Activated T-helper 17 cell treated with anti-CD3 and anti-CD28 coated beads, Interleukin-2, amount 50 U/mL, for 72 hours (primary cell): Measurements from ENCODE around the gene DUSP14. TPM values are rescaled to one million over a fixed set of nuclear protein-coding genes. Genes with fewer than 3 reads are reported as not detected.
A peak's percentile ranks its signal among the peaks of the same experiment; 100 is the strongest.

Experiments
- ATAC-seq: fragments of 150-1000 bp; cut with Tn5 transposase; replicated peaks from 2 replicates; pipeline ENCODE4 v1.10.0; 2021; ENCODE audit warnings: mild to moderate bottlenecking, moderate library complexity
- H3K27ac Mint-ChIP-seq: one replicate; pipeline ENCODE4 v1.8.0; 2022; ENCODE audit warnings: mixed read lengths
- H3K27me3 Mint-ChIP-seq: one replicate; pipeline ENCODE4 v1.8.0; 2022; ENCODE audit warnings: mixed read lengths
- H3K36me3 Mint-ChIP-seq: one replicate; pipeline ENCODE4 v1.8.0; 2022; ENCODE audit warnings: low read depth, mild to moderate bottlenecking, mixed read lengths
- H3K4me1 Mint-ChIP-seq: one replicate; pipeline ENCODE4 v1.8.0; 2022; ENCODE audit warnings: mixed read lengths
- H3K4me3 Mint-ChIP-seq: one replicate; pipeline ENCODE4 v1.8.0; 2022; ENCODE audit warnings: mild to moderate bottlenecking, mixed read lengths
- H3K9me3 Mint-ChIP-seq: one replicate; pipeline ENCODE4 v1.8.0; 2022; ENCODE audit warnings: mixed read lengths
- total RNA-seq, 2 donors: library from RNA; stranded (reverse); gene quantifications; one replicate each; pipeline ENCODE4 v1.2.3, GENCODE V29; 2022

DUSP14 gene
- total RNA-seq, 2 donors from 2014 or later = 13.7 to 20.1 TPM

GRCh38 chr17:37545486-37545885 lies 55.8 kb downstream of the DUSP14 start:
- H3K4me3 Mint-ChIP-seq = no peak overlapping the region
- H3K9me3 Mint-ChIP-seq = no peaks in the 10 kb centered on the region
- H3K36me3 Mint-ChIP-seq = peaks cover 94% of the 10 kb centered on the region
- no peak overlapping the region for H3K27ac Mint-ChIP-seq
- no peak for ATAC-seq
- no peaks in the 10 kb centered on the region for H3K4me1 Mint-ChIP-seq
- no peaks in the 10 kb centered on the region for H3K27me3 Mint-ChIP-seq

GRCh38 chr17:37546302-37546701 lies 56.6 kb downstream of the DUSP14 start:
- peaks cover 94% of the 10 kb centered on the region for H3K36me3 Mint-ChIP-seq
- ATAC-seq = no peak
- H3K4me3 Mint-ChIP-seq = no peak overlapping the region
- H3K4me1 Mint-ChIP-seq = peaks cover 4% of the 10 kb centered on the region
- no peaks in the 10 kb centered on the region for H3K9me3 Mint-ChIP-seq
- no peaks in the 10 kb centered on the region for H3K27me3 Mint-ChIP-seq
- H3K27ac Mint-ChIP-seq = peak overlapping the region; percentile 7

- peak overlapping the region; percentile 70 for H3K27ac Mint-ChIP-seq
Observed at GRCh38 chr17:37547986-37548385, 58.3 kb downstream of the DUSP14 start.

GRCh38 chr17:37551788-37552187 lies 62.1 kb downstream of the DUSP14 start:
- peaks cover 25% of the 10 kb centered on the region for H3K4me1 Mint-ChIP-seq
- no peaks in the 10 kb centered on the region for H3K27me3 Mint-ChIP-seq
- no peaks in the 10 kb centered on the region for H3K9me3 Mint-ChIP-seq
- H3K4me3 Mint-ChIP-seq = no peak overlapping the region
- no peak for ATAC-seq
- peaks cover 89% of the 10 kb centered on the region for H3K36me3 Mint-ChIP-seq
- H3K27ac Mint-ChIP-seq = peak overlapping the region; percentile 81

More at GRCh38 chr17:37547986-37548385, 58.3 kb downstream of the DUSP14 start:
- H3K9me3 Mint-ChIP-seq = no peaks in the 10 kb centered on the region
- peaks cover 21% of the 10 kb centered on the region for H3K4me1 Mint-ChIP-seq
- peaks cover 94% of the 10 kb centered on the region for H3K36me3 Mint-ChIP-seq
- no peaks in the 10 kb centered on the region for H3K27me3 Mint-ChIP-seq
- no peak for ATAC-seq
- H3K4me3 Mint-ChIP-seq = no peak overlapping the region

- H3K27ac Mint-ChIP-seq = peak overlapping the region; percentile 81
Observed at GRCh38 chr17:37553401-37553966, 63.8 kb downstream of the DUSP14 start.

GRCh38 chr17:37555386-37555785 lies 65.7 kb downstream of the DUSP14 start:
- H3K36me3 Mint-ChIP-seq = peaks cover 91% of the 10 kb centered on the region
- H3K9me3 Mint-ChIP-seq = no peaks in the 10 kb centered on the region
- H3K27ac Mint-ChIP-seq = no peak overlapping the region
- no peak overlapping the region for H3K4me3 Mint-ChIP-seq
- no peaks in the 10 kb centered on the region for H3K27me3 Mint-ChIP-seq
- ATAC-seq = no peak
- peaks cover 25% of the 10 kb centered on the region for H3K4me1 Mint-ChIP-seq

More at GRCh38 chr17:37553401-37553966, 63.8 kb downstream of the DUSP14 start:
- peaks cover 25% of the 10 kb centered on the region for H3K4me1 Mint-ChIP-seq
- H3K4me3 Mint-ChIP-seq = no peak overlapping the region
- H3K9me3 Mint-ChIP-seq = no peaks in the 10 kb centered on the region
- peaks cover 90% of the 10 kb centered on the region for H3K36me3 Mint-ChIP-seq
- ATAC-seq = no peak
- H3K27me3 Mint-ChIP-seq = no peaks in the 10 kb centered on the region

GRCh38 chr17:37557482-37557881 lies 67.8 kb downstream of the DUSP14 start:
- no peak for ATAC-seq
- H3K4me3 Mint-ChIP-seq = no peak overlapping the region
- peaks cover 12% of the 10 kb centered on the region for H3K4me1 Mint-ChIP-seq
- no peak overlapping the region for H3K27ac Mint-ChIP-seq
- H3K27me3 Mint-ChIP-seq = no peaks in the 10 kb centered on the region
- no peaks in the 10 kb centered on the region for H3K9me3 Mint-ChIP-seq
- H3K36me3 Mint-ChIP-seq = peaks cover 91% of the 10 kb centered on the region

- Mint-ChIP-seq H3K27ac (no peak overlapping the region), H3K36me3 (peaks cover 91% of the 10 kb centered on the region), H3K4me1 (peaks cover 5% of the 10 kb centered on the region), H3K9me3 (no peaks in the 10 kb centered on the region), H3K4me3 (no peak overlapping the region), H3K27me3 (no peaks in the 10 kb centered on the region)
- no peak for ATAC-seq
Observed at GRCh38 chr17:37558299-37558698, 68.6 kb downstream of the DUSP14 start.

GRCh38 chr17:37562016-37562745 lies 72.5 kb downstream of the DUSP14 start:
- Mint-ChIP-seq H3K36me3 (peaks cover 91% of the 10 kb centered on the region), H3K4me1 (peaks cover 17% of the 10 kb centered on the region), H3K27me3 (no peaks in the 10 kb centered on the region), H3K4me3 (no peak overlapping the region), H3K27ac (no peak overlapping the region), H3K9me3 (no peaks in the 10 kb centered on the region)
- ATAC-seq = no peak

Other genes with a start within 250 kb of the DUSP14 start
- not detected for gene C17orf78, start 113.9 kb upstream of the DUSP14 start, total RNA-seq
- 10 to 100 TPM; 36.9 to 73.7 TPM for gene ACACA, start 83.1 kb upstream of the DUSP14 start, total RNA-seq
- 10 to 100 TPM; 29.2 to 36.7 TPM for gene TADA2A, start 83.0 kb upstream of the DUSP14 start, total RNA-seq
- gene SYNRG, start 119.5 kb downstream of the DUSP14 start, total RNA-seq = 10 to 100 TPM; 63.8 to 64.1 TPM
- gene DDX52, start 153.6 kb downstream of the DUSP14 start, total RNA-seq = 10 to 100 TPM; 24.4 to 37.8 TPM